HL-60 (cell line): ENCODE results near the gene MT2A.

Experiments
- DNase-seq, 2 experiments: peaks; one replicate each; pipeline ENCODE4 v3.0.0-alpha.2; 2010 to 2020; ENCODE audit warnings: low read depth in 1 of 2, low spot score in 1 of 2
- H3K27ac ChIP-seq: fragments of 250-450 bp; sonication (Bioruptor Pico); replicated peaks from 2 replicates; pipeline ENCODE4 v1.5.1; 2020; ENCODE audit warnings: mild to moderate bottlenecking, moderate library complexity
- H3K27me3 ChIP-seq: fragments of 250-450 bp; sonication (Bioruptor Pico); 2 replicates; pipeline ENCODE4 v1.5.1; 2021; ENCODE audit warnings: mild to moderate bottlenecking, moderate library complexity; ENCODE audit not compliant: insufficient read depth, poor library complexity, severe bottlenecking
- H3K4me3 ChIP-seq: replicated peaks from 2 replicates; pipeline ENCODE4 v1.5.1; 2011; ENCODE audit warnings: mild to moderate bottlenecking, control low read depth, low read length; ENCODE audit not compliant: insufficient read depth
- CTCF ChIP-seq: IDR thresholded peaks from one replicate; pipeline ENCODE4 v1.5.1; 2011; ENCODE audit warnings: low read length, control low read depth, inconsistent platforms; ENCODE audit not compliant: insufficient read depth
- GABPA ChIP-seq: IDR thresholded peaks from 2 replicates; pipeline ENCODE4 v1.6.1; 2012; ENCODE audit warnings: low read depth
- POLR2AphosphoS5 ChIP-seq: IDR thresholded peaks from 2 replicates; pipeline ENCODE4 v1.6.1; 2012; ENCODE audit warnings: low read depth
- REST ChIP-seq: IDR thresholded peaks from 2 replicates; pipeline ENCODE4 v1.6.1; 2012; ENCODE audit warnings: low read depth; ENCODE audit not compliant: insufficient replicate concordance
- SPI1 ChIP-seq: IDR thresholded peaks from 2 replicates; pipeline ENCODE4 v1.6.1; 2012; ENCODE audit warnings: low read depth, mild to moderate bottlenecking, borderline replicate concordance

The MT2A gene

GRCh38 chr16:56640076-56640475 lies 31.7 kb downstream of the MT2A start:
- Histone ChIP-seq H3K27ac (no peak overlapping the region), H3K27me3 (peaks cover 73% of the 10 kb centered on the region), H3K4me3 (no peak overlapping the region)
- DNase-seq, result no peak
- TF ChIP-seq SPI1 (no peak), GABPA (no peak), CTCF (no peak), REST (no peak), POLR2AphosphoS5 (no peak)

- no peak for DNase-seq
- no peak for TF ChIP-seq SPI1
- TF ChIP-seq POLR2AphosphoS5, result no peak
- no peak for TF ChIP-seq CTCF
- peaks cover 73% of the 10 kb centered on the region for H3K27me3 ChIP-seq
Measured at GRCh38 chr16:56641166-56641565, 32.8 kb downstream of the MT2A start.

GRCh38 chr16:56643080-56643778 lies 34.8 kb downstream of the MT2A start:
- Histone ChIP-seq H3K27ac (no peak overlapping the region), H3K27me3 (peaks cover 73% of the 10 kb centered on the region), H3K4me3 (peak overlapping the region; percentile 24)
- peak; percentile 56 to 65 for DNase-seq
- TF ChIP-seq REST (no peak), CTCF (peak; percentile 31)

More at GRCh38 chr16:56641166-56641565, 32.8 kb downstream of the MT2A start:
- Histone ChIP-seq H3K4me3 (no peak overlapping the region), H3K27ac (no peak overlapping the region)

GRCh38 chr16:56643833-56644232 lies 35.4 kb downstream of the MT2A start:
- Histone ChIP-seq H3K4me3 (no peak overlapping the region), H3K27me3 (peaks cover 72% of the 10 kb centered on the region), H3K27ac (no peak overlapping the region)
- TF ChIP-seq SPI1 (no peak), GABPA (no peak), CTCF (no peak), REST (peak; percentile 79), POLR2AphosphoS5 (no peak)
- no peak for DNase-seq
